GM12891 (cell line): ENCODE results near the gene GNB1.
"Not testable (repeated sequence)": the region's sequence is repeated elsewhere in the genome, so short reads cannot be mapped to it uniquely, and the experiment has no call there.

Experiments used
- DNase-seq: peaks from one replicate; pipeline ENCODE4 v3.0.0; 2011; ENCODE audit warnings: low spot score; ENCODE audit not compliant: insufficient read length
- FAIRE-seq: peaks from 2 replicates; lab custom pipeline; 2011; peaks lifted over from hg19 to GRCh38; lab: Jason Lieb, UNC
- PAX5 ChIP-seq: IDR thresholded peaks from 2 replicates; pipeline ENCODE4 v1.6.1; 2011; ENCODE audit warnings: low read length, moderate library complexity, mild to moderate bottlenecking; ENCODE audit not compliant: insufficient read depth, severe bottlenecking
- POLR2A ChIP-seq: IDR thresholded peaks from 2 replicates; pipeline ENCODE4 v1.6.1; 2011; ENCODE audit warnings: low read depth, low read length, control low read depth
- POLR2AphosphoS5 ChIP-seq: IDR thresholded peaks from 2 replicates; pipeline ENCODE4 v1.6.1; 2011; ENCODE audit warnings: low read depth, low read length, control low read depth
- POU2F2 ChIP-seq: IDR thresholded peaks from 2 replicates; pipeline ENCODE4 v1.6.1; 2011; ENCODE audit warnings: low read depth, mild to moderate bottlenecking, control low read depth, low read length, moderate library complexity
- SPI1 ChIP-seq: IDR thresholded peaks from 2 replicates; pipeline ENCODE4 v1.6.1; 2011; ENCODE audit warnings: low read depth, low read length, control low read depth
- TAF1 ChIP-seq: IDR thresholded peaks from 2 replicates; pipeline ENCODE4 v1.6.1; 2011; ENCODE audit warnings: low read depth, low read length, control low read depth

Gene GNB1

DNA sequence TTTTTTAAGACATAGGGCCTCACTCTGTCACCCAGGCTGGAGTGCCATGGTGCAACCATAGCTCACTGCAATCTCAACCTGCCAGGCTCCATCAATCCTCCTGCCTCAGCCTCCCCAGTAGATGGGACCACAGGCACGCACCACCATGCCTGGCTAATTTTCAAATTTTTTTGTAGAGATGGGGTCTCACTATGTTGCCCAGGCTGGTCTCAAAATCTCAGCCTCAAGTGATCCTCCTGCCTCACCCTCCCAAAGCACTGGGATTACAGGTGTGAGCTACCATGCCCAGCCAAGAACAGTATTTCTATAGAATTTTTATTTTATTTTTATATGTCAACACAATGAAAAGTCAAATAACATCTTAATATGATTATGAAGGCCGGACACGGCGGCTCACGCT lies 10.9 kb downstream of the GNB1 start:
- TF ChIP-seq POLR2AphosphoS5 (peak; percentile 47; the same call in 1 of the 2 replicates), SPI1 (no peak)
- FAIRE-seq: no peak
- no peak for DNase-seq

DNA sequence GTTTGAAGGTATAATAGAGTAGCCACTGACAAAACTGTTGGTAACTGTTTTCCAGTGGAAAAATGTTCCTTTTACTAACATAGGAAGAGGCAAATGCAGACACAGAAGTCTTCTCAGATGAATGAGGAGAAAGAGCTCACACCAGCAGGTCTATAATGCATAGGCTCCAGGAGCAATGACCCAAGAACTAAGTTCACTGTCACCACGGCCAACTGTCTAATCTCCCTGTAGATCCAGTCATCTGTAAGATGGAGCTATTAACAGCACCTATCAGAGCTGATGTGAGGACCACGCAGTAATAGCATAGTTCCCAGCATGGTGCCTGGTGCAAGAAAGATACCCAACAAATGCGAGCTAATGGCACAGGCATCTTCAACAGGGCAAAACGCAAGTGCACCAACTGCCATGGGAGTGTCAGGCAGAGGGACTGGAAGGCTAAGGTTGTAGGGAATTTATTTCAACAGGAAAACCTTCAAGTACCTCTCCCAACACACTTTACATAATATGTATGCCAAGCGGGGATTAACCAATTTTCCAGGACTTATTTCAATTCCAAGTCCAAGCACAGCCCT lies 12.9 kb downstream of the GNB1 start:
- TF ChIP-seq PAX5 (no peak), POLR2AphosphoS5 (0 out of 2 replicates have a peak, but pooled peaks have one; percentile 17)

DNA sequence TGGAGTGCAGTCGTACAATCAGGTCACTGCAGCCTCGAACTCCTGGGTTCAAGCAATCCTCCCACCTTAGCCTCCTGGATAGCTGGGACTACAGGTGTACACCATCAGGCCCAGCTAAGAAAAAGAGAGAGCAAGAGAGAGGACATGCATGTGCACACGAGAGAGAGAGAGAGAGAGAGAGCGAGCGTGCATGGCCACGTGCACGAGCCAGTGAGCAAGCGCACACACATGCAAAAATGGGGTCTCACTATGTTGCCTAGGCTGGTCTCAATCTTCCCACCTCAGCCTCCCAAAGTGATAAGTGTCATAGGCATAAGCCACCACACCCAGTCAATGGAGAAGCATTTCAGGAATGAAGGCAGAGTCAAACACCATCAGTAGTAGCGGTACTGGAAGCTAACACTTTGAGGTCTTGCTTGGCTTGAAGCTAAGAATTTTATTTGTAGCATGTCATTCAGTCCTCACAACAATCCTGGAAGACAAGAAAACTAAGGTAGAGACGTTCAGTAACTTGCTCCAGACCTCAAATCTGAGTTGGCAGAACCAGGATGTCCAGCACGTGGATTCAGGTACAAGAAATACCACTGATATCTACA lies 14.5 kb downstream of the GNB1 start:
- peak; percentile 13 for FAIRE-seq
- no peak for TF ChIP-seq POU2F2
- no peak for TF ChIP-seq POLR2AphosphoS5
- TF ChIP-seq POLR2A: no peak

More for the DNA sequence above, 12.9 kb downstream of the GNB1 start:
- DNase-seq (no peak), FAIRE-seq (no peak)

DNA sequence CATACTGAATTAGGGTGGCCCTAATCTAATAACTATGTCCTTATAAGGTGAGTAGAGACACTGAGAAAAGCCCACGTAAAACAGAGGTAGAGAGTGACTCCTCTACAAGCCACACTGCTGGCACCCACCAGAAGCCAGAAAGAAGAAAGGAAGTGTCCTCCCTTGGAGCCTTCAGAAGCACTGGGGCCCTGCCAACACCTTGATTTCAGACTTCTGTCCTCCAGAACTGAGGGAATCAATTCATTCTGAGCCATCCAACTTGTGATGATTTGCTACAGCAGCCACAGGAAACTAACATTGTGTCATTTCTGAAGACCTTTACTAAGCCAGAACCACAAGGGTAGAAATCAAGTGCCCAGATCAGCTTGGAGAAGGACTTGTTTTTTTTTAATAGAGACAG lies 15.0 kb downstream of the GNB1 start:
- FAIRE-seq (no peak), DNase-seq (no peak)
- TF ChIP-seq POU2F2 (no peak), SPI1 (0 out of 2 replicates have a peak, but pooled peaks have one; percentile 17)

More for the DNA sequence above, 14.5 kb downstream of the GNB1 start:
- no peak for DNase-seq

DNA sequence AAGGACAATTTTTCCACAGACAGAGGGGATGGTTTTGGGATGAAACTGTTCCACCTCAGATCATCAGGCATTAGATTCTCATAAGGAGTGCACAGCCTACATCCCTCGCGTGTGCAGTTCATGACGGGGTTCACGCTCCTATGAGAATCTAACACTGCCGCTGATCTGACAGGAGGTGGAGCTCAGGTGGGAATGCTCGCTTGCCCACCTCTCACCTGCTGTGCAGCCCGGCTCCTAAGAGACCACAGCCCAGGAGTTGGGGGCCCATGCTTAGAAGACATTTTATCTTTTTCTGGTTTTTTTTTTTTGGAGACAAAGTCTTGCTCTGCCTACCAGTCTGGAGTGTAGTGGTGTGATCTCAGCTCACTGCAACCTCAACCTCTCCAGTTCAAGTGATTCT lies 16.0 kb downstream of the GNB1 start:
- no peak for FAIRE-seq
- no peak for TF ChIP-seq TAF1
- DNase-seq: no peak

DNA sequence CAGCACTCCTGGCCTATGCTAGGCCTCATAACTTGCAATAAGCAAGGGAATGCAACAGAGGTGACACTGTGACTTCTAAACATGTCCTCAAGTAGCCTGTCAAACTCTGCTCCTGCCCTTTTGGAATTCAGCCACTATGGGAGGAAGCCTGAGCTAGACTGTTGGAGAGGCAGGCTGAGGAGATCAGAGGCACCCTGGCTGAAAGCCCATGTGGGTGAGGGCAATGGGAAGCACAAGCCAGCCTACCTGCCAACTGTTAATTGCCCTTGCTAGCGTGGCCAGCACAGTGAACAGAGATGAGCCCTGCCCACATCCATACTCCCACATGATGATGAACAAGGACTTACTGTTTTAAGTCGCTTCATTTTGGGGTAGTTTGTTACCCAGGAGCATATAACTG lies 17.7 kb downstream of the GNB1 start:
- FAIRE-seq (no peak), DNase-seq (no peak)
- TF ChIP-seq SPI1: no peak
- no peak for TF ChIP-seq TAF1
- TF ChIP-seq POLR2A: no peak
- no peak for TF ChIP-seq PAX5
- no peak for TF ChIP-seq POU2F2
- no peak; the same call in 1 of the 2 replicates for TF ChIP-seq POLR2AphosphoS5

DNA sequence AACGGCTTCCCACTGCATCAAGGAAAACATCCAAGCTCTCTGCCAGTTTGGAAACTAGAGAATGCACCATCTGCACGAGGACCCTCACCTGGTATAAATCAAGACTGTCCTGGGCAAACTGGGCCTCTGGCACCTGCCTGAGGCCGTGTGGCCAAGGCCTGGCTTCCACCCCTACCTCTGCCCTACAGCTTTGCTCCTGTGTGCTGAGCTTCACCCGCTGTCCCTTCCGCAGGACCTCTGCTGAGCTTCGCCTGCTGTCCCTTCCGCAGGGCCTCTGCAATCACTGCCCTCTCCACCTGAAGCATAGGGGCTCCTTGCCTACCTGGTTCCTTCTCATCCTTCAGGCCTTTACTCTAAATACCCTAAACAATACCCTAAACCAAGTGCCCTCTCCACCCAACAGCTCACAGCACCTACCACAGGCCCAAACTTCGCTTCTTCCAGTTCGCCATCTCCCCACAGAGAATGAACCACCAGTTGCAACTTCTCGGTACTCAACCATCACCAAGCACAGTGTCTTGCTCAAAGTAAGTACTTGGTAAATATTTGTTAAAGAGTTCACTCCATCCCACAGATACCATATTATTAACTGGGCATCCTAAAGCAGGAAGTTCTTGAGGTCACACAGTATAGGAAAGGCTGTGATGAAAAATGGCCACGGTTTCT lies 18.4 kb downstream of the GNB1 start:
- FAIRE-seq (no peak), DNase-seq (no peak)
- TF ChIP-seq POU2F2 (no peak), SPI1 (no peak), POLR2AphosphoS5 (peak; percentile 64)

DNA sequence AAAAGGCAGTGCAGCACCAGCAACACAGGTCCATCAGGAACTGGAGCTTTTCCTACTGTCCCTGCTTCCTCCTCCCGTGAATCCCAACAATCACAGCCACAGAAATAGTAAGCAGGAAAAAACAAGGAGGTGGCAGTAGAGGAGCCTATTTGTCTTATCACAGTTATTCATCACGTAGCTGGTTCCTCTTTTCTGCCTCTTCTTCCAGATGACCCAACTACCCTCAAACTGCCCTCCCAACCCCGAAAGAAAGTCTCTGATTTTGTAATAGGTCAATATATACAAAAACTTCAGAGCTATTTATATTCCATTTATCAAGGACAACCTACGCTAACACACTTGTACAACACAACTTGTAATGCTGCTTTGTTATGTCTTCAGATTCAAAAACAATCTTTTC lies 21.4 kb downstream of the GNB1 start:
- no peak for DNase-seq
- no peak for FAIRE-seq
- TF ChIP-seq SPI1 (peak; percentile 86), PAX5 (no peak)

DNA sequence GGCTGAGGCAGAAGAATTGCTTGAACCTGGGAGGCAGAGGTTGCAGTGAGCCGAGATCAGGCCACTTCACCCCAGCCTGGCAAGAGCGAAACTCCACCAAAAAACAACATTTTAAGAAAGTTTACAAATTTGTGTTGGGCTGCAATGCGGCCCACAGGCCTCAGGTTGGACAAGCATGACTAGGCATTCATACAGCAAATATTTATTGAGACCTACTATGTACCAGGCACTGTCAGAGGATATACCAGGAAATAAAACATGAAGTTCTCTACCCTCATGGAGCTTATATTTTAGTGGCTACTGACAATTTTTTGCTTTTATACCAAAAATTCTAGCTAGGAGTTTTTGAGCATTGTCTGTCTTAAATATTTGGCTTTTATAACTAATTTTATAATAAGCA lies 23.7 kb downstream of the GNB1 start:
- DNase-seq: no peak
- FAIRE-seq: no peak
- no peak for TF ChIP-seq POU2F2
- no peak for TF ChIP-seq SPI1
- TF ChIP-seq TAF1: no peak
- no peak for TF ChIP-seq POLR2A
- no peak for TF ChIP-seq PAX5
- TF ChIP-seq POLR2AphosphoS5: no peak

DNA sequence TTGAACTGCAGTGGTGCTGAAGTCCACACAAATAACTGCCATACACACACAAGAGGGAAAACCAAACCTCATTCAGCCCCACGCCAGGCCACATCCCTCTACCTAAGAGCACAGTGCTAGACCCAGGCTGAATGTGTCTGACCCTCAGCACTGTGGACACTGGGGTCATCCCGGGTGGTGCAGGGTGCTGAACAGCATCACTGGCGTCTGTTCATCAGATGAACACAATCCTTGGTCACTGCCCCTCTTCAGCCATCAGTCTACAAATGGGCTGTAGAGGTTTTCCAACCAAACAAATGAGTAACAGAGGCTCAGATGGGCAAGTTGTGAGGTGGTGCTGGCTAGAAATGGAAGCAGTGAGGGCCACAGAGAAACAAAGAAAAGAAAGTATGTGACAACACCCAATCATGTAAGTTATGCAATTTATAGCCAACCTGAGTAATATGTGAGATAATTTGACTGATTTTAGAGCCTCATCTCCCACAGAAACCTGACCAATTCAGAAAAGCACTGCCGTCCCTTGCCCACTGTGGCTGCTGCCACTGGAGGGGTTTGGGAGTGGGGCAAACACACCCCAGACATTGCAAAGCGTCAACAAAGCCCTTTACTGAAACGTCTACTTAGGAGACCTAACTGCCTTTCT lies 27.9 kb downstream of the GNB1 start:
- FAIRE-seq (peak; percentile 87), DNase-seq (no peak)
- TF ChIP-seq SPI1 (no peak), PAX5 (no peak), POLR2A (no peak), TAF1 (no peak), POU2F2 (no peak), POLR2AphosphoS5 (no peak; the same call in 1 of the 2 replicates)

DNA sequence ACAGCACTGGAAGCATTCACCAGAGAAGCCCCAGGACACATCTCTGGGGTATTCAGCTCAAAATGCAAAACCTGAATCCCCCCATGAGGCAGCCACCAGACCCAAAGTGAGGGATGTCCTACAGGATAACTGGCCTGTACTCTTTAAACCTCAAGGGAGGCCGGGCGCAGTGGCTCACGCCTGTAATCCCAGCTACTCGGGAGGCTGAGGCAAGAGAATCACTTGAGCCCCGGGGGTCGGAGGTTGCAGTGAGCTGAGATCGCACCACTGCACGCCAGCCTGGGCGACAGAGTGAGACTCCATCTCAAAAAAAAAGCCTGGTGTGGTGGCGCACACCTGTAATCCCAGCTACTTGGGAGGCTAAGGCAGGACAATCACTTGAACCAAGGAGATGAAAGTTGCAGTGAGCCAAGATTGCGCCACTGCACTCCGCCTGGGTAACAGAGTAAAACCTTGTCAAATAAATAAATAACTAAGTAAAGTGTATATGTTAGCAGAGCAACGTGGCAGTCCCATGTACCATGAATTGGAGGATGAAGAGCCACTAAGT lies 29.1 kb downstream of the GNB1 start:
- DNase-seq, FAIRE-seq: not testable (repeated sequence)
